Measurements from ENCODE around the gene CDC37. TPM values are rescaled to one million over a fixed set of nuclear protein-coding genes. Genes with fewer than 3 reads are reported as not detected.

CDC37 gene
- total RNA-seq, 2 donors from 2014 or later = 130 to 131 TPM

DNA sequence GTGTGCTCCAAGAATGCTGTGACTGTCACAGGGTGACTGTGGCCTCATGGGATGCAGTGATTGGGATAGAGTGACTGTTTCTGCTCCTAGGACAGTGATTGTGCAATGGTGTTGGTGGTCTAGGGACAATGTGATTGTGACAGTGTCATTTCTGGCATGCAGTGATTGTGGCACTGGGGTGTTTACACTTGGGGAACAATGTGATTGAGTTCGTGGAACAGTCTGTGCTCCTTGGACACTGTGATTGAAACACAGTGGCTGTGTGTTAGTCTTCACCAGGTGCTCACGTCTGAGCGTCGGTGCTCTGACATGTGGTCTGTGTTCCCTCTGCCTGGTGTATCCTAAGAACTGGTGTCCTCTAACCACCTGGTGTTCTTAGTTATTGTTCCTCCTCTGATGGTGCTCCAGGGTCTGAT, 18.7 kb upstream of the CDC37 start:
- TF ChIP-seq, protein P1, sequence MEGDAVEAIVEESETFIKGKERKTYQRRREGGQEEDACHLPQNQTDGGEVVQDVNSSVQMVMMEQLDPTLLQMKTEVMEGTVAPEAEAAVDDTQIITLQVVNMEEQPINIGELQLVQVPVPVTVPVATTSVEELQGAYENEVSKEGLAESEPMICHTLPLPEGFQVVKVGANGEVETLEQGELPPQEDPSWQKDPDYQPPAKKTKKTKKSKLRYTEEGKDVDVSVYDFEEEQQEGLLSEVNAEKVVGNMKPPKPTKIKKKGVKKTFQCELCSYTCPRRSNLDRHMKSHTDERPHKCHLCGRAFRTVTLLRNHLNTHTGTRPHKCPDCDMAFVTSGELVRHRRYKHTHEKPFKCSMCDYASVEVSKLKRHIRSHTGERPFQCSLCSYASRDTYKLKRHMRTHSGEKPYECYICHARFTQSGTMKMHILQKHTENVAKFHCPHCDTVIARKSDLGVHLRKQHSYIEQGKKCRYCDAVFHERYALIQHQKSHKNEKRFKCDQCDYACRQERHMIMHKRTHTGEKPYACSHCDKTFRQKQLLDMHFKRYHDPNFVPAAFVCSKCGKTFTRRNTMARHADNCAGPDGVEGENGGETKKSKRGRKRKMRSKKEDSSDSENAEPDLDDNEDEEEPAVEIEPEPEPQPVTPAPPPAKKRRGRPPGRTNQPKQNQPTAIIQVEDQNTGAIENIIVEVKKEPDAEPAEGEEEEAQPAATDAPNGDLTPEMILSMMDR (IDR thresholded peaks at IDR 0.05) = no peak
- H3K4me3 ChIP-seq = no peak overlapping the region
- H3K9me3 ChIP-seq = no peaks in the 10 kb centered on the region
- no peak overlapping the region for H3K27ac ChIP-seq
- DNase-seq (ENCODE audit: low spot score) = no peak
- peaks cover 23 to 64% of the 10 kb centered on the region in 2 donors for H3K27me3 ChIP-seq
- H3K36me3 ChIP-seq = no peaks in the 10 kb centered on the region
- peaks cover 0 to 50% of the 10 kb centered on the region in 2 donors for H3K4me1 ChIP-seq

DNA sequence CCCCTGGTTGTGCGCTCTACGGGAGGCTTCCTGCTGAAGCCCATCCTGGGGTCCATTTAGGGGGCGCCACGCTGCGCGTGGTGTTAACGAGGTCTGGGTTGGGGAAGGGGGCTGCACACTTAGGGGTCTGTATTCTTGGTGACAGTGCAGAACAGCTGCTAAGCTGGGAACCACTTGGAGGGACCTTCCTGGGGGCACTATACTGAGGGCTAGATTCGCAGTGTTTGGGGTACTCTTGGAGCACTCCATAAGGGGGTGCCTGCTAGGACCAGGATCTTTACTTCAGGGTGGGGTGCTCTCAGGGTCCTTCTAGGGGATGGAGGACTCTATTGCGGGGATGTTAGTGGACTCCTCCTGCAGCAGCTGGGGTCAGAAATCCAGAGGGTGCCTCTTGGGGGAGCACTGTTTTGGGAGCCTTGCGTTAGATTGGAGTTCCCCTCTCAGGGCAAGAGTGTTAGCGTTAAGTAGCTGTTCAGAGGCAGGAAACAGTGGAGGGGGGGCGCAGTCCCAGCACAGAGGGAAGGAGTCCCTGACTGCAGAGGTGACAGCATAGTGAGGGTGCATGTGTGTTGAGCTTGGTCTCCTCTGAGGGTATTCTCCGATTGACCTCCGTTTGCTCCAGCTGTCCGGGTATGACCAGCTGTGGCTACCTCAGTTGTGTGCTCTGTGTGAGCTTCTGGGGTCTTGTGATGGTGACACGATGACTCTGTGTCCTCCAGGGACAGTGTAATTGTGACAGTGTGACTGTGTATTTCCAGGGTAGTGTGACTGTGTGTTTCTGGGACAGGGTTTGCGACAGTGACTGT, 18.1 kb upstream of the CDC37 start:
- no peak overlapping the region for H3K4me3 ChIP-seq
- H3K27ac ChIP-seq = no peak overlapping the region
- peaks cover 0 to 56% of the 10 kb centered on the region in 2 donors for H3K4me1 ChIP-seq
- H3K27me3 ChIP-seq = peaks cover 23 to 69% of the 10 kb centered on the region in 2 donors
- TF ChIP-seq, protein P1 (IDR thresholded peaks at IDR 0.05) = no peak
- no peaks in the 10 kb centered on the region for H3K36me3 ChIP-seq
- H3K9me3 ChIP-seq = no peaks in the 10 kb centered on the region
- no peak for DNase-seq (ENCODE audit: low spot score)

DNA sequence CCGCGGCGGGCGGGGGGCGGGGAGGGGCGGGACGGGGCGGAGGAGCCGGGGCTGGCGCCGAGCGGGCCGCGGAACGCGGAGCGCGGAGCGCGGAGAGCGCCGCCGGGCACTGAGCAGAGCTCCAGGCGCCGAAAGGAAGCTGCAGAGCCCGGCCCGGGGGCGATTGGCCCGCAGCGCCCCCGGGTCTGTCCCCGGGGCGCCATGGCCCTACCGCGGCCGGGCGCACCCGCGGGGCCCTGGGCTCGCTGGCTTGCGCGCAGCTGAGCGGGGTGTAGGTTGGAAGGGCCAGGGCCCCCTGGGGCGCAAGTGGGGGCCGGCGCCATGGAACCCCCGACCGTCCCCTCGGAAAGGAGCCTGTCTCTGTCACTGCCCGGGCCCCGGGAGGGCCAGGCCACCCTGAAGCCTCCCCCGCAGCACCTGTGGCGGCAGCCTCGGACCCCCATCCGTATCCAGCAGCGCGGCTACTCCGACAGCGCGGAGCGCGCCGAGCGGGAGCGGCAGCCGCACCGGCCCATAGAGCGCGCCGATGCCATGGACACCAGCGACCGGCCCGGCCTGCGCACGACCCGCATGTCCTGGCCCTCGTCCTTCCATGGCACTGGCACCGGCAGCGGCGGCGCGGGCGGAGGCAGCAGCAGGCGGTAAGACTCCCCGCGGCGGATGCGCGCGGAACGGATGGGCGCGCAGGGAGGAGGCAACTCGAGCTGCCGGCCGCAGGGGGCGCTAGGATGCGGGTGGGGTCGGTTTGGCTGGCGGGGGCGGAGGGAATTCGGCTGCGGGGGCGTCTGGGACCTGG, 17.3 kb upstream of the CDC37 start, which contains the start of gene PDE4A:
Gene PDE4A, plus strand, starts transcription at position 95 of the 796 bp plus-strand sequence. Its CDS starts 227 bp downstream, at position 322.
- no peaks in the 10 kb centered on the region for H3K36me3 ChIP-seq
- H3K27ac ChIP-seq = no peak within 1 kb of the TSS
- peaks cover 0 to 64% of the 10 kb centered on the region in 2 donors for H3K4me1 ChIP-seq
- peak within 1 kb of the TSS in 1 of 2 donors; percentile 33 for H3K4me3 ChIP-seq
- no peak for DNase-seq (ENCODE audit: low spot score)
- H3K27me3 ChIP-seq = peaks cover 23 to 69% of the 10 kb centered on the region in 2 donors
- no peaks in the 10 kb centered on the region for H3K9me3 ChIP-seq
- TF ChIP-seq, protein P1 (IDR thresholded peaks at IDR 0.05) = peak in 1 of 2 donors; percentile 22

DNA sequence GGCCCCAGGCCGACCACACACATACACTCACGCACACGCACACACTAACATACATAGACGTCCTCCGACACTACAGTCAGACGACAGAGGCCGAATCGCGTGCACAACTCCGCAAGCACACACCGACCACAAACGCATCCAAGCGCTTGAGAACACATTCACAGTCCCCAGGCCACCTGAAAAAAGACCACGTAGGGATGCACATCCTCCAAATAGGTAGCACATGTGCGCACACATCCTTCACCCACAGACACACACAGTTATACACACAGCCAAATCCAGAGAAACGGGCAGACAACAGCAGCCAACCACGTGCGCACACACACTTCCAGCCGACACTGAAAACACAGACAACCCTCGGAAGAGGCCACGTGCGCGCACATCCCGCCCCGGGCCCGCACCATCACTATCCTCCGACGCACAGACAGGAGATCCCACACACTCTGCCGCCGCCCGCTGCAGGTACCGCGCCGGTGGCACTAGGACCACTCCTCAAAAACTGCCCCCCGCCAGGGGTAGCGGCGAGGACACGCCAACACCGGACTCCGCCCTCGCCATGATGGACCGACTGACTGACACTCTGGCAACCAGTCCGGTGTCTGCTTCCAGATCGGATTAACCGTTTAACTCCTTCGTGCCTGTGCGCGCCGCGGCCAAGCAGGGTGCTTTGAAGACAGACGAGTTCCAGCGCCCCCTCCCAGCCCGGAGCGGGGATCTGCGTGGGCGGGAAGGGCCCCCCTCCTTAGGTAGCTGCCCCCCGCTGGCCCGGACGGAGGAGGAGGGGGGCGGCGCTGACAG, 16.5 kb upstream of the CDC37 start:
- Histone ChIP-seq H3K4me1 (peaks cover 0 to 65% of the 10 kb centered on the region in 2 donors), H3K9me3 (no peaks in the 10 kb centered on the region), H3K27ac (no peak overlapping the region), H3K27me3 (peaks cover 23 to 69% of the 10 kb centered on the region in 2 donors), H3K36me3 (no peaks in the 10 kb centered on the region), H3K4me3 (peak overlapping the region in 1 of 2 donors; percentile 33)
- DNase-seq (ENCODE audit: low spot score) = no peak
- TF ChIP-seq, protein P1 (IDR thresholded peaks at IDR 0.05) = no peak

DNA sequence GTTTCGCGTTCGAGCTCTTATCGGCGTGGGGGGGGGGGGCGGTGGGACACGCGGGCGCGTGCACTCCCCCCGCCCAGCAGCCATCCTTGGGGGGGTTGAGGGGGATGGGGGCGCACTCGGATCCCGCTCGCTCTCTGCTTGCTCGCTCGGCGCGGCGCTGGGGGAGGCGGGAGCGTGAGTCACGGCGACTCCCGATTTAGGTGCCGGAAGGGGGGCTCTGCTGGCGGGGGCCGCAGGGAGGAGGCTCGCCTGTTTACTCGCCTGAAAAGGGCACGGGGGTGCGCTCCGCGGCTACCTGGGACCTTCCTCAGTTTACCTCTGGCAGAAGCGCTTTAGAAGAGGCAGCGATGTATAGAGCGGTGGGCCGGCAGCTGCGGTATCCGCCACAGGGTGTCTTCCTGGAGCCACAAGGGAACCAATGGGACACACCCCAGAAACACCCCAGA, 15.9 kb upstream of the CDC37 start:
- H3K36me3 ChIP-seq = no peaks in the 10 kb centered on the region
- peaks cover 0 to 59% of the 10 kb centered on the region in 2 donors for H3K4me1 ChIP-seq
- DNase-seq (ENCODE audit: low spot score) = no peak
- no peaks in the 10 kb centered on the region for H3K9me3 ChIP-seq
- TF ChIP-seq, protein P1 (IDR thresholded peaks at IDR 0.05) = no peak
- H3K27ac ChIP-seq = no peak overlapping the region
- peaks cover 23 to 69% of the 10 kb centered on the region in 2 donors for H3K27me3 ChIP-seq
- peak overlapping the region in 1 of 2 donors; percentile 31 for H3K4me3 ChIP-seq

Data from right atrium auricular region (tissue), 2 donors.